HEK293 (cell line): ENCODE data around the gene OXSR1.

ENCODE experiments used
- CTCF ChIP-seq: fragments of 450-650 bp; formaldehyde crosslinking; IDR thresholded peaks from 2 replicates; pipeline ENCODE4 v1.5.1; 2016; ENCODE audit warnings: missing biosample characterization, missing genetic modification characterization
- KLF7 ChIP-seq: fragments of 450-650 bp; formaldehyde crosslinking; IDR thresholded peaks from 2 replicates; pipeline ENCODE4 v1.5.1; 2016; ENCODE audit warnings: missing biosample characterization, missing genetic modification characterization, borderline replicate concordance
- MYNN ChIP-seq: fragments of 450-650 bp; formaldehyde crosslinking; IDR thresholded peaks from 2 replicates; pipeline ENCODE4 v1.5.1; 2016; ENCODE audit warnings: missing biosample characterization, missing genetic modification characterization, borderline replicate concordance
- SP2 ChIP-seq: fragments of 450-650 bp; formaldehyde crosslinking; IDR thresholded peaks from 2 replicates; pipeline ENCODE4 v1.5.1; 2016; ENCODE audit warnings: missing biosample characterization, missing genetic modification characterization
- TCF7L2 ChIP-seq: IDR thresholded peaks from 2 replicates; pipeline ENCODE4 v1.6.1; 2011; ENCODE audit warnings: low read depth, mild to moderate bottlenecking, inconsistent platforms, low read length, moderate library complexity, borderline replicate concordance
- ZNF121 ChIP-seq: fragments of 450-650 bp; formaldehyde crosslinking; IDR thresholded peaks from 2 replicates; pipeline ENCODE4 v1.5.1; 2016; ENCODE audit warnings: missing biosample characterization, missing genetic modification characterization
- ZNF292 ChIP-seq: fragments of 450-650 bp; formaldehyde crosslinking; IDR thresholded peaks from 2 replicates; pipeline ENCODE4 v1.5.1; 2016; ENCODE audit warnings: low read depth, missing biosample characterization, missing genetic modification characterization, borderline replicate concordance

DNA sequence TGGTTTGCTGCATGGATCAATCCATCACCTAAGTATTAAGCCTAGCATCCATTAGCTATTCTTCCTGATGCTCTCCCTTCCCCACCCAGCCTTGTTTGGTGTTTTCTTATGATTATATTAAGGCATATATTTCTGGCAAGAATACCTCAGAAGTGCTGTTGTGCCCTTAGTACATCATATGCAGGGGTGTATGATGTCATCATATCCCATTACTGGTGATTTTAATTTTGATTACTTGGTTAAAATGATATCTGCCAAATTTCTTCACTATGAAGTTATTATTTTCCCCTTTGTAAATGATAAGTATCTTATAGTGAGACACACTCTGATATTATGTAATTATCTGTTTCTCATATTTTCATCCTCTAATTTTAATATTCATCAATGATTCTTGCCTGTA is 132.2 kb downstream of the OXSR1 start:
- TF ChIP-seq CTCF (tag by site-specific recombination) (no peak), TCF7L2 (no peak), SP2 (tag by site-specific recombination) (no peak), ZNF121 (tag by site-specific recombination) (no peak), KLF7 (tag by site-specific recombination) (no peak), ZNF292 (tag by site-specific recombination) (no peak), MYNN (tag by site-specific recombination) (no peak)
